GM23338 (cell line): ENCODE data around the gene PHOSPHO1.

Experiments used
- CREB1 ChIP-seq: fragments of 250-450 bp; sonication (Bioruptor Pico); IDR thresholded peaks from 2 replicates; pipeline ENCODE4 v1.5.0; 2020; ENCODE audit warnings: low read depth, mild to moderate bottlenecking, moderate library complexity
- CTCF ChIP-seq, 2 experiments: fragments of 200-600 bp in 1 of 2; sonication (generic) in 1 of 2; conservative IDR thresholded peaks; 2 replicates each; pipeline versions ENCODE4 v1.5.1 to v1.6.1; 2016 to 2017; ENCODE audit warnings: antibody characterized with exemption in 2 of 2, low read depth in 2 of 2, mild to moderate bottlenecking in 2 of 2, moderate library complexity in 1 of 2
- EZH2 ChIP-seq: fragments of 200-600 bp; sonication (generic); IDR thresholded peaks from one replicate; pipeline ENCODE4 v1.8.0; 2017; ENCODE audit warnings: antibody characterized with exemption, mild to moderate bottlenecking, low read depth; ENCODE audit not compliant: unreplicated experiment
- EZH2phosphoT487 ChIP-seq: fragments of 200-600 bp; sonication (generic); IDR thresholded peaks from one replicate; pipeline ENCODE4 v1.8.1; 2018; ENCODE audit warnings: antibody characterized with exemption; ENCODE audit not compliant: unreplicated experiment
- JUNB ChIP-seq: IDR thresholded peaks from one replicate; pipeline ENCODE4 v1.6.1; 2016; ENCODE audit warnings: antibody characterized with exemption; ENCODE audit not compliant: unreplicated experiment
- NANOG ChIP-seq: IDR thresholded peaks from 2 replicates; pipeline ENCODE4 v1.6.1; 2016; ENCODE audit warnings: antibody characterized with exemption, borderline replicate concordance
- POLR2AphosphoS5 ChIP-seq: IDR thresholded peaks from 2 replicates; pipeline ENCODE4 v1.6.1; 2016; ENCODE audit warnings: antibody characterized with exemption, low read depth
- REST ChIP-seq: IDR thresholded peaks from one replicate; pipeline ENCODE4 v1.6.1; 2018; ENCODE audit warnings: antibody characterized with exemption; ENCODE audit not compliant: unreplicated experiment
- STAT1 ChIP-seq: IDR thresholded peaks from one replicate; pipeline ENCODE4 v1.6.1; 2016; ENCODE audit warnings: antibody characterized with exemption; ENCODE audit not compliant: unreplicated experiment
- ZNF114 ChIP-seq: fragments of 250-450 bp; sonication (Bioruptor Pico); IDR thresholded peaks from 2 replicates; pipeline ENCODE4 v1.5.0; 2020; ENCODE audit warnings: mild to moderate bottlenecking, moderate library complexity
- ZNF331 ChIP-seq: fragments of 250-450 bp; sonication (Bioruptor Pico); IDR thresholded peaks from 2 replicates; pipeline ENCODE4 v1.5.0; 2020; ENCODE audit warnings: low read depth, mild to moderate bottlenecking, moderate library complexity
- ZNF462 ChIP-seq: fragments of 250-450 bp; sonication (Bioruptor Pico); IDR thresholded peaks from 2 replicates; pipeline ENCODE4 v1.5.0; 2020; ENCODE audit warnings: mild to moderate bottlenecking, moderate library complexity
- TF ChIP-seq, protein P1 (sequence below): IDR thresholded peaks from 2 replicates; pipeline ENCODE4 v1.6.1; 2016; ENCODE audit warnings: antibody characterized with exemption

DNA sequence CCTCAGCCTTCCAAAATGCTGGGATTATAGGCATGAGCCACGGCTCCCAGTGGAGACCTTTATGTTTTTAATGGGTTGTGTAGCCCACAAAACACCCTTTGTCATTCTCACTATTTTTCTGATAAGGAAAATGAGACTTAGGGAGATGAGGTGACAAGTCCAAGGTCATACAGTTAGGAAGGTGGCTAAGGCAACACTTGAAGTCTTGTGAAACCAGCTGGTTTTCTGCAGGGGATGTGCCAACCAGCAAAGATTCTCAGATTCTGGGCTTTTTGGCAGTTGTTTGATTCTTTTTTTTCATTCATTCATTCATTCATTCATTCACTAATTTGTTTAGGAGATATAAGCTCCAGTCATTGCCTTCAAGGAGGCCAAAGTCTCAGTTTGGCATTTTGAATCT, 10.0 kb upstream of the PHOSPHO1 start:
- TF ChIP-seq CREB1 (CRISPR knock-in tag) (no peak), REST (no peak), POLR2AphosphoS5 (no peak), ZNF462 (no peak), CTCF (conservative IDR thresholded peaks at IDR 0.05; ENCODE audit: low read depth in 2 of 2) (no peak), EZH2 (no peak), JUNB (no peak), EZH2phosphoT487 (no peak), NANOG (no peak), ZNF114 (CRISPR knock-in tag) (no peak), ZNF331 (CRISPR knock-in tag) (no peak), STAT1 (no peak)
- TF ChIP-seq, protein P1, sequence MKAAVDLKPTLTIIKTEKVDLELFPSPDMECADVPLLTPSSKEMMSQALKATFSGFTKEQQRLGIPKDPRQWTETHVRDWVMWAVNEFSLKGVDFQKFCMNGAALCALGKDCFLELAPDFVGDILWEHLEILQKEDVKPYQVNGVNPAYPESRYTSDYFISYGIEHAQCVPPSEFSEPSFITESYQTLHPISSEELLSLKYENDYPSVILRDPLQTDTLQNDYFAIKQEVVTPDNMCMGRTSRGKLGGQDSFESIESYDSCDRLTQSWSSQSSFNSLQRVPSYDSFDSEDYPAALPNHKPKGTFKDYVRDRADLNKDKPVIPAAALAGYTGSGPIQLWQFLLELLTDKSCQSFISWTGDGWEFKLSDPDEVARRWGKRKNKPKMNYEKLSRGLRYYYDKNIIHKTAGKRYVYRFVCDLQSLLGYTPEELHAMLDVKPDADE, result no peak
